Tongue (tissue), 2 donors: ENCODE measurements around the gene IZUMO4. TPM values are rescaled to one million over a fixed set of nuclear protein-coding genes. Genes with fewer than 3 reads are reported as not detected.

Source experiments
- DNase-seq: peaks from one replicate; pipeline ENCODE4 v3.0.0-alpha.2; 2015
- total RNA-seq: library from RNA; depleted of rRNA; stranded (reverse); fragments of >200 nt; gene quantifications from one replicate; pipeline ENCODE4 v1.2.3, GENCODE V29; 2014

The IZUMO4 gene
- total RNA-seq, 1 donor from 2014 or later, result 3.1 TPM

- no peak for DNase-seq
Measured at GRCh38 chr19:2059422-2060201, 37.1 kb upstream of the IZUMO4 start.

DNA sequence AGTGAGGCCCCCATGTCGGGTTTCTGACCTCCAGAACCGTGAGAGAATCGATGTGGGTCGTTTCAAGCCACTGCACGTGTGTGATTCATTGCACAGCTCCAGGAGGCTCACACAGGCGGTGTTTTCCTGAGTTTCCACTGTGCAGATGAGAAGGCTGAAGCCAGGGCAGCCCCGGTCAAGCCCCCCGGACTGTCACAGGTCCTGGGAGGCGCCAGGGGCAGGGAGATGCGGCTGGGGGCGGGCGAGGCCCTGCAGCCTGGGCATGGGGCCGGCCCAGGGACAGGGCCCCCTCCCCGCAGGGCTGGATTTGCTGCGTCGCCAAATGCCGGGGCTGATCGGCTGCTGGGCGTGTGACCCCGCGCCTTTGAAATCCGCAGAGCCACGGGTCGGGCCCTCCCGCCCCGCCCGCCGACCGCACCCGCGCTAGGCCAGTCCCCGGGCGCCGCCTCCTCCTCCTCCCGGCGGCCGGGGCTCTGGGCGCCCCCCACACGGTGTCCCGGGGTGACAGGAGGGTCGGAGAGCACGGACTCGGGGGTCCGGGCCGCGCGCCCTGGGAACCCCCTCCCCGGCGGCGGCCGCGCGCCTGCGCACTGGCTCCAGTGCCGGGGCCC is 35.7 kb upstream of the IZUMO4 start:
- peak; percentile 83 for DNase-seq

DNA sequence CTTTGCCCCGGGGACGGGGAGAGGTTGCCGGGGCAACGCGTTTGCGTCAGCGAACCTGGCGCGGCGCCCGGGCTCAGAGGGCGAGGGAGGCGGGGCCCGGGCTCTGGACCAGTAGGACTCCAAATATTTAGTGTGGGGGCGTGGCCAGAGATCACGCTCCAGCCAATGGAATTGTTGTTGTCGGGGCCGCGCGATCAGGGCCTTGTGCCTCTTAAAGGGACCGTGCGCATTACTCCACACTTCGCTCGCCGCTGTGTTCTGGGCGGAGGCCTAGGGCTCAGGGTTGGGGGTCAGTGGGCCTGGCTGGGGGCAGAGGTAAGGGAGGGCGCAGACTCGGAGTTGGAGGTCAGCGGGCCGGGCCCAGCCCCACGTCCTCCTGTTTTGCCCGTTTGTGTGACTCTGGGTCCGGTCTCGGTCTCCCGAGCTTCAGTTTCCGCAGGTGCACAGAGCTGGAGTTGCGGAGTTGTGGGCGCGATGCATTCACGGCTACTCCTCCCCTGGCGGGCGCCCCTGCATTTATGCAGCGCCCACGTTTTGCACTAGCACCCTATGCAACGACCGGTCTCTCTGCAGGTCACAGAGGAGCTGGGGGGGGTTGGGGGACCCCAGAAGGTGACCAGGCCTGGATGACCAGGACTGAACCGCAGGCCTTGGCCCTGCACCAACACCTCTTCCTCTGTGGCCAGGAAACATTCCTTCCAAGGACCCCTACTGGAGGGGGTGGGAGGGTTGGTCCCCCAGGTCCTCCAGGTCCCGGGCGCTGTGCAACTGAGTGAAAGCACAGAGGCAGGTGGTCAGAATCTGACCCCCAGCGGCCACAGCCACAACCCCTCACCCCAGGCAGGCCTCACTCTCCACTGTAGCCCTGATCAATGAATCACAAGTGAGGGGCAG is 35.0 kb upstream of the IZUMO4 start:
- peak; percentile 99 for DNase-seq

- no peak for DNase-seq
Measured at GRCh38 chr19:2062389-2062729, 34.4 kb upstream of the IZUMO4 start.

- no peak for DNase-seq
Measured at GRCh38 chr19:2062770-2063169, 33.9 kb upstream of the IZUMO4 start.

- no peak for DNase-seq
Measured at GRCh38 chr19:2063824-2064223, 32.9 kb upstream of the IZUMO4 start.

DNA sequence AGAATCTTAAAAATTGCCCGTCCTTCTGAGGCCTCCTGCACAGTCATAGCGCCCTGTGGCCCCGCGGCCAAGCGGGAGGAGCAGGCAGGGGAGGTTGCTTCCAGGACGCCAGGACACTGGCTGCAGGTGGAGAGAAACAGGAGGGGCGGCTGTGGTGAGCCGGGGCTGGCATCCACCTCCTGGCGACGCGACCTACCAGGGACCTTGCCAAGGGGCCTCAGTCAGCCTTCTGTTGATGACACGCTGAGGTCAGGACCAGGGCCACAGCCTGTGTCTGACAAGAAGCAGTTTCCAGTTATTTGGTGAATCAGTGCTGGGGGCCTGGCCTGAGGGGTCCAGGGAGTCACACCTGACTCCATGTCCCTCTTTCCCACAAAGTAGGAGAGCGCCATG is 32.3 kb upstream of the IZUMO4 start:
- DNase-seq, result no peak

DNA sequence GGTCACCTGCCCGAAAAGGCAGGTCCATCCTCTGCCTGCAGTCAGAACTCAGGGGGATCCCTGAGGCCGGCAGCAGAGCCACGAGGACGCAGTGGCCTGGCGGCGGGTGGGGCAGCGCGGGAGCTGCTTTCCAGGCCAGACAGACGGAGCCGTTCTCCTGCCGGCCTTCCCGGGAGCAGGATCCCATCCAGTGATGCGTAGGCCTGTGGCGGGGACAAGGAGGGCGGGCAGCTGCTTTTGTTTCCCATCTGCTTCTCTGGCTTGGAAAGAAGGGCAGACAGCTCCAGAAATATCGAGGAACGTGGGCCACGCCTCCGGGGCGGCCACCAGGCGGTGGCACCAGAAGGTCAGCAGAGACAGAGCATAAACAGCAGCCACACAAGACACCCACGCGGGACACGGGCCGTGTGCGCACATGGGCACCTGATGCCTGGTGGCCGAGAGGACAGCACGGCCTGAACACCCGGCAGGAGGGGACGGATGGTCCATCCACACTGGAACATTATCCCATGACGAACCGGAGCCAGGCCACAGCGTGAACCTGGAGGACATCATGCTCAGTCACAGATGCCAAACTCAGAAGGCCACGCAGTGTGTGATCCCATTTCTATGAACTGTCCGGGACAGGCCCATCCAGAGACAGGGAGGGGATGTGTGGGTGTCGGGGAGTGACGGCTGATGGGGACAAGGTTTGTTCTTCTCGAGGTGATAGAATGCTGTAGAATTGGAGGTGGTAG is 31.8 kb upstream of the IZUMO4 start:
- peak; percentile 72 for DNase-seq

- DNase-seq, result no peak
Measured at GRCh38 chr19:2070436-2070827, 26.3 kb upstream of the IZUMO4 start.

- DNase-seq, result no peak
Measured at GRCh38 chr19:2070986-2071673, 25.6 kb upstream of the IZUMO4 start.

DNA sequence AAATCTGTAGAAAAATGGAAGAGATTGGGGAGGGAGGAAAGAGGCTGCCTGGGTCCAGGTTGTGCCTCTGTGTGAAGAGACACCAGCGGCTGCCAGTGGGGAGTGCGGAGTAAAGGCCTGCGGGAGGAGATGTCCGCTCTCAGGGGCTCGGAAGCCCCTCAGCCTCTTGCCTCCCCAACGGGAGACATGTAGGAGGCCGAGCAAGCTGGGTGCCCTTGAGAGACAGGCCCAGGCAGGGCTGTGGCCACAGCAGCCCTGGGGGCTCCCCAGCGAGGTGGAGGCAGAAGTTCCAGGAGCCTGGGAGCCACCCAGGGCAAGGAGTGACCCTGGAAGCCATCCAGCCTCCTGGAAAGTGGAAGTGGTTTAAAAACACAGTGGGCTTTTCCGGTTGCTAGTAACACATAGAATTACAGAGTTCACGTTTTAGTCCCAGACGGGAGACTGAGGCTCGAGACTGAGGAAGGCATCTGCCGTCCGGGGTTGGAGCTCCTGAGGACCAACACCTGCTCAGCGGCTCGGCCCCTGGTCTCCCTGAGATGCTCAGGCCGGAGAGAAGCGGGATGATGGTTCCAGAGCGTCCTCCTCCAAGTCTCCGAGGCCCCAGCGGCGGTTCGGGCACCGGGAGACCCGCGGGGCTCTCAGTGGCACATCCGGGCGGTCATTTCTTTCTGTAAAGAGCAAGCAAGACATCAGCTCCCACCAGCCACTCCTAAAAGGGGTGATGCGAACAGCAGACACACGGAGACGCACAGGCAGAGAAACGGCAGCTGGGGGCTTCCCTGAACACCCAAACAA is 23.8 kb upstream of the IZUMO4 start:
- DNase-seq, result no peak

DNA sequence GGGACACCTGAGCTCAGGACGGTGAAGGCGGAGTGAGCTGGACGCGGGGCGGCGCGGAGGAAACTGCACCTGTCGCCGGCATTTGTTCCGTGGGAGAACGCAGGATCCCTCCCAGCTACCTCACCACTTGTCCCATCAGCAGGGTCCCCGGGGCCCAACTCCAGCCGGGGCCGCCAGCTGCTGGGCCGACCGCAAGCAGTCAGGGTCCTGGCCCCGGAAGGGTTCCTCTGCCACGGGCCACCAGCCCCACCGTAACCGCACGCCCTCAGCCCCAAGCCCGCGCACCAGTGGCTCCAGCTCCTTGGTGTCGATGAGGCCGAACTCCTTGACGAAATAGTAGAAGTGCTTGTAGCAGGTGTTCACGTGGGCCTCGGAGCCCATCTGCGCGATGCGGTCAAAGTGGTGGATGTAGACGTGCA is 20.2 kb upstream of the IZUMO4 start:
- DNase-seq, result no peak

DNA sequence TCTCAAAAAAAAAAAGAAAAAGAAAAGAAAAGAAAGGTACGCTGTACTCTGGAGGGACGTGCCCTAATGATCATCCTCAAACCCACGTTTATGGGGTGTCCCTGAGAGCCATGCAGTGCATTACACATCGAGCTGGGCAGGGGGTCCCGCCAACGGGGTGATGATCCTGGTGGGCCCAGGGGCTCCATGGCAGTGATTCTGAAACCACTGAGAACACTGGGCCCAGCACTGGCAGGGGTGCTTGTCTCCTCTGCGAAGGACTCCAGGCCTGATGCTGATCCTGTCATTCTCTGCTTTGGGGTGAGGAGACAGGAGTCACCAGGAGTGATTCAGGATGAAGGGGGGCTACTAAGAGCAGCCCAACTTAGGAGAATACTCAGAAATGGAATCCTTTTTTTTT is 19.3 kb upstream of the IZUMO4 start:
- no peak for DNase-seq

DNA sequence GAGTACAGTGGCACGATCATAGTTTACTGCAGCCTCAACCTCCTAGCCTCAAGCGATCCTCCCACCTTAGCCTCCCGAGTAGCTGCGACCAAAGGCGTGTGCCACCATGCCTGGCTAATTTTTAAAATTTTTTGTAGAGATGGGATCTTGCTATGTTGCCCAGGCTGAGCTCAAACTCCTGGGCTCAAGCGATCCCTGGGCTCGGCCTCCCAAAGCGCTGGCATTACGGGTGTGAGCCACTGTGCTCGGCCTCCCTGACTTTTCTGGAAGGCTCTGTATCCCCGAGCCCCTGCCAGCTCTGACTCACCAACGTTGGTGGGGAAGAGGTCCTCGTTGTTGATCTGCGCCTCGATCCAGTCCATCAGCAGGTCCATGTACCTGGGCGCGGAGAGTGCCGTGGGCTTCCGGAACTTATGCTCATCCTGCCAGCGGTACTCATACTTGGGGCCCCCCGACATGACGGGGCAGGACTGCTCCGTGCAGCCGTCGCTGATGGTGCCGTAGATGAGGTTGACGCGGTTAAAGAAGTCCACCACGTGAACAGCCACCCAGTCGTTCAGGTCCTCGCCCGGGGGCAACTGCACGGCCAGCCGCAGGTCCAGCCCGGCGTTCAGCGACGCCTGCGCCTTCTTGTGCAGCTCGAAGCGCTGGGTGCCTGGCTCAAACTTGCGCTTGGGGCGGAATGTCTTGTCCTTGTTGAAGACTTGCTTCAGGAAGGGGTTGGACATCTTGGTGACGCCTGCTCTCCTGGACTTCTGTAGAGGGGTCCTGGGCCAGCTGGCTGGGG is 18.7 kb upstream of the IZUMO4 start:
- DNase-seq, result no peak

GRCh38 chr19:2079076-2079864 is 17.4 kb upstream of the IZUMO4 start:
- DNase-seq, result no peak

- DNase-seq, result no peak
Measured at GRCh38 chr19:2079865-2080301, 16.8 kb upstream of the IZUMO4 start.

- no peak for DNase-seq
Measured at GRCh38 chr19:2080336-2080988, 16.3 kb upstream of the IZUMO4 start.
